HCT116 (cell line): Measurements from ENCODE around the gene TBC1D23. TPM values are rescaled to one million over a fixed set of nuclear protein-coding genes. Genes with fewer than 3 reads are reported as not detected.

Experiments used
- ATAC-seq: fragments of 200-7000 bp; cut with Tn5 transposase; 2 replicates; pipeline ENCODE4 v1.9.1; 2020; ENCODE audit warnings: mild to moderate bottlenecking, moderate library complexity
- BruUV-seq: library from RNA; stranded (reverse); fragments of 400-500 nt; replicated peaks from 2 replicates; lab custom pipeline; 2021; lab: Mats Ljungman, UMichigan
- CTCF ChIA-PET: fragments of 300-600 bp; sonication (Branson Sonifier 250); formaldehyde crosslinking; loops from one replicate; lab custom pipeline; 2021; ENCODE audit warnings: antibody characterized with exemption; lab: Charles Lee
- POLR2A ChIA-PET: fragments of 300-600, 350-600 bp; sonication (Branson Sonifier 250); formaldehyde crosslinking; loops from one replicate; lab custom pipeline; 2021; ENCODE audit warnings: antibody characterized with exemption; lab: Charles Lee
- RAD21 ChIA-PET, 2 experiments: fragments of 300-600 bp; sonication (Branson Sonifier 250); formaldehyde crosslinking; loops; one replicate each; lab custom pipeline; 2023; ENCODE audit warnings: low total read pairs in 2 of 2; ENCODE audit not compliant: uncharacterized antibody in 2 of 2, unreplicated experiment in 2 of 2, low non-redundant PET in 1 of 2; lab: Charles Lee
- DNase-seq: peaks from one replicate; pipeline ENCODE4 v3.0.0-alpha.2; 2010; ENCODE audit warnings: low read depth, low spot score
- H2AFZ ChIP-seq: fragments of 200-600 bp; shearing (Covaris generic), sonication (generic); 2 replicates; pipeline ENCODE4 v1.6.1; 2017; ENCODE audit warnings: low read depth, mixed run types, mixed read lengths, antibody characterized with exemption, low read length; ENCODE audit not compliant: poor library complexity, severe bottlenecking
- H3K27ac ChIP-seq: 2 replicates; pipeline ENCODE4 v1.5.1; 2012; ENCODE audit warnings: low read depth, low read length
- H3K27me3 ChIP-seq: fragments of 200-600 bp; sonication (generic); 2 replicates; pipeline ENCODE4 v1.6.1; 2016; ENCODE audit warnings: mixed run types, low read length, mixed read lengths; ENCODE audit not compliant: insufficient read depth
- H3K36me3 ChIP-seq, 2 experiments: fragments of 200-500 bp in 1 of 2; fragments of 200-600 bp in 1 of 2; sonication (Bioruptor generic) in 1 of 2; sonication (generic) in 1 of 2; 2 replicates each; pipeline versions ENCODE4 v1.5.1 to v1.6.1; 2014 to 2016; ENCODE audit warnings: low read length in 2 of 2, inconsistent platforms in 1 of 2, mixed read lengths in 1 of 2, mixed run types in 1 of 2; ENCODE audit not compliant: insufficient read depth in 2 of 2, control insufficient read depth in 1 of 2
- H3K4me1 ChIP-seq, 2 experiments: fragments of 200-600 bp in 1 of 2; sonication (generic) in 1 of 2; 2 replicates each; pipeline versions ENCODE4 v1.5.1 to v1.6.1; 2012 to 2017; ENCODE audit warnings: low read length in 2 of 2, inconsistent platforms in 1 of 2, mild to moderate bottlenecking in 1 of 2, mixed read lengths in 1 of 2, mixed run types in 1 of 2, moderate library complexity in 1 of 2; ENCODE audit not compliant: insufficient read depth in 2 of 2, control insufficient read depth in 1 of 2
- H3K4me2 ChIP-seq: fragments of 200-600 bp; sonication (generic); 2 replicates; pipeline ENCODE4 v1.6.1; 2017; ENCODE audit warnings: mixed run types, low read length, mixed read lengths
- H3K4me3 ChIP-seq, 2 experiments: fragments of 200-600 bp in 1 of 2; sonication (generic) in 1 of 2; replicated peaks in 1 of 2; 2 replicates each; pipeline ENCODE4 v1.5.1; 2011 to 2016; ENCODE audit warnings: low read length in 2 of 2, control low read depth in 1 of 2, low read depth in 1 of 2, mild to moderate bottlenecking in 1 of 2, mixed read lengths in 1 of 2, mixed run types in 1 of 2
- H3K79me2 ChIP-seq: fragments of 200-600 bp; sonication (generic); 2 replicates; pipeline ENCODE4 v1.6.1; 2017; ENCODE audit warnings: mild to moderate bottlenecking, mixed run types, low read length, moderate library complexity, mixed read lengths; ENCODE audit not compliant: insufficient read depth
- H3K9ac ChIP-seq: fragments of 200-600 bp; sonication (generic); 2 replicates; pipeline ENCODE4 v1.6.1; 2016; ENCODE audit warnings: low read length, mixed read lengths
- H3K9me2 ChIP-seq: fragments of 200-600 bp; sonication (generic), shearing (Covaris generic); 2 replicates; pipeline ENCODE4 v1.6.1; 2017; ENCODE audit warnings: mixed run types, mild to moderate bottlenecking, moderate library complexity; ENCODE audit not compliant: insufficient read depth
- H3K9me3 ChIP-seq, 2 experiments: fragments of 200-500 bp in 1 of 2; fragments of 200-600 bp in 1 of 2; sonication (Bioruptor generic) in 1 of 2; sonication (generic) in 1 of 2; 2 replicates each; pipeline ENCODE4 v1.6.1; 2014 to 2017; ENCODE audit warnings: low read length in 2 of 2, mixed read lengths in 2 of 2, inconsistent platforms in 1 of 2, low read depth in 1 of 2, mild to moderate bottlenecking in 1 of 2, mixed run types in 1 of 2, moderate library complexity in 1 of 2; ENCODE audit not compliant: control insufficient read depth in 1 of 2, insufficient read depth in 1 of 2
- H4K20me1 ChIP-seq: fragments of 200-600 bp; sonication (generic), shearing (Covaris generic); 2 replicates; pipeline ENCODE4 v1.6.1; 2017; ENCODE audit warnings: mixed run types, mild to moderate bottlenecking, moderate library complexity; ENCODE audit not compliant: insufficient read depth
- CBX3 ChIP-seq: IDR thresholded peaks from 2 replicates; pipeline ENCODE4 v1.6.1; 2012; ENCODE audit warnings: low read depth
- EGR1 ChIP-seq: IDR thresholded peaks from 2 replicates; pipeline ENCODE4 v1.6.1; 2012; ENCODE audit warnings: low read depth
- EZH2 ChIP-seq: fragments of 200-600 bp; sonication (generic); IDR thresholded peaks from 2 replicates; pipeline ENCODE4 v1.6.1; 2017; ENCODE audit warnings: antibody characterized with exemption, mixed run types
- FOSL1 ChIP-seq: IDR thresholded peaks from 2 replicates; pipeline ENCODE4 v1.6.1; 2012; ENCODE audit warnings: low read depth
- POLR2A ChIP-seq: IDR thresholded peaks from 2 replicates; pipeline ENCODE4 v1.7.0; 2011; ENCODE audit warnings: borderline replicate concordance; ENCODE audit not compliant: insufficient read depth, insufficient read length; ENCODE audit errors: extremely low read depth
- POLR2AphosphoS5 ChIP-seq: IDR thresholded peaks from 2 replicates; pipeline ENCODE4 v1.6.1; 2011; ENCODE audit warnings: mild to moderate bottlenecking, low read depth, low read length, moderate library complexity
- REST ChIP-seq: IDR thresholded peaks from 2 replicates; pipeline ENCODE4 v1.6.1; 2012; ENCODE audit warnings: low read depth
- SP1 ChIP-seq: IDR thresholded peaks from 2 replicates; pipeline ENCODE4 v1.6.1; 2012; ENCODE audit warnings: low read depth
- SRF ChIP-seq: IDR thresholded peaks from 2 replicates; pipeline ENCODE4 v1.6.1; 2012; ENCODE audit warnings: low read depth
- YY1 ChIP-seq: IDR thresholded peaks from 2 replicates; pipeline ENCODE4 v1.6.1; 2011; ENCODE audit warnings: low read length, low read depth, moderate library complexity, mild to moderate bottlenecking; ENCODE audit not compliant: insufficient replicate concordance; ENCODE audit errors: extremely low read depth
- ZBTB33 ChIP-seq: IDR thresholded peaks from 2 replicates; pipeline ENCODE4 v1.6.1; 2011; ENCODE audit warnings: mild to moderate bottlenecking, low read length, moderate library complexity; ENCODE audit not compliant: insufficient replicate concordance; ENCODE audit errors: extremely low read depth
- ZFX ChIP-seq: fragments of 450-650 bp; IDR thresholded peaks from 2 replicates; pipeline ENCODE4 v1.6.1; 2017
- ZNF274 ChIP-seq: fragments of 200-500 bp; sonication (Bioruptor generic); IDR thresholded peaks from 2 replicates; pipeline ENCODE4 v1.6.1; 2014; ENCODE audit warnings: mild to moderate bottlenecking, low read depth, low read length, inconsistent platforms
- intact Hi-C: fragments of 100-400 bp; cut with micrococcal nuclease; formaldehyde crosslinking; loops from 2 replicates; pipeline ENCODE4 v1.10.0; 2022
- total RNA-seq: library from RNA; stranded (reverse); gene quantifications from one replicate; pipeline ENCODE4 v1.2.1, GENCODE V29; 2021; ENCODE audit not compliant: unreplicated experiment
- TF ChIP-seq, protein P1 (sequence below): IDR thresholded peaks from 2 replicates; pipeline ENCODE4 v1.6.1; 2012
- TF ChIP-seq, protein P2 (sequence below): IDR thresholded peaks from 2 replicates; pipeline ENCODE4 v1.6.1; 2012

The TBC1D23 gene
- total RNA-seq, 1 experiment from 2014 or later: 21.9 TPM

DNA sequence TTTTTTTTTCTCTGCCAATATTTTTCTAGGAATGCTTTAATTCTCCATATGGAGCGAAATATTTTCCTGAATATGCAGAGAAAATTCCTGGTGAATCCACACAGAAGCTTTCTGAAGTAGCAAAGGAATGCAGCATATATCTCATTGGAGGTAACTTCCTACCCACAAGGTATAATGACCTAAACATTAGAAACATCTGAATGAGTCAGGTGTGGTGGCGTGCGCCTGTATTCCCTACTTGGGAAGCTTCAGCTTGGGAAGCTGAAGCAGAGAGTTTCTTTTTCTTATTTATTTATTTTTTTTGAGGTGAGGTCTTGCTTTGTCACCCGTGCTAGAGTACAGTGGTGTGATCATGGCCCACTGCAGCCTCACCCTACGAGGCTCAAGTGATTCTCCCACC, 79.0 kb downstream of the TBC1D23 start:
- no TSS peak for BruUV-seq
- H3K9me3 ChIP-seq: no peaks in the 10 kb centered on the region
- no peak for TF ChIP-seq POLR2A
- TF ChIP-seq, protein P1, sequence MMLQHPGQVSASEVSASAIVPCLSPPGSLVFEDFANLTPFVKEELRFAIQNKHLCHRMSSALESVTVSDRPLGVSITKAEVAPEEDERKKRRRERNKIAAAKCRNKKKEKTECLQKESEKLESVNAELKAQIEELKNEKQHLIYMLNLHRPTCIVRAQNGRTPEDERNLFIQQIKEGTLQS: no peak
- no peak for TF ChIP-seq YY1
- H4K20me1 ChIP-seq: no peaks in the 10 kb centered on the region
- ChIA-PET CTCF (no interaction called here), RAD21 (no interaction called here), POLR2A (no interaction called here)
- H3K36me3 ChIP-seq: peaks cover 4 to 5% of the 10 kb centered on the region in 2 experiments; a peak in 2 of 4 replicates
- H3K27ac ChIP-seq: no peak overlapping the region
- no peak overlapping the region for H2AFZ ChIP-seq
- H3K9me2 ChIP-seq: no peaks in the 10 kb centered on the region
- H3K4me1 ChIP-seq: peaks cover 4 to 11% of the 10 kb centered on the region in 2 experiments
- no peaks in the 10 kb centered on the region for H3K27me3 ChIP-seq
- no peak overlapping the region for H3K9ac ChIP-seq
- intact Hi-C loops: loop anchor here (10.0 kb wide), 1 partner anchor 65 kb away; no protein-coding TSS in a partner anchor
- DNase-seq: no peak
- H3K4me3 ChIP-seq: no peak overlapping the region
- H3K79me2 ChIP-seq: peaks cover 11% of the 10 kb centered on the region
- H3K4me2 ChIP-seq: no peak overlapping the region
- ATAC-seq: no peak

GRCh38 chr3:100340527-100340926, 79.7 kb downstream of the TBC1D23 start:
- DNase-seq (no peak), ATAC-seq (no peak)
- H4K20me1 ChIP-seq: no peaks in the 10 kb centered on the region
- H3K4me3 ChIP-seq: no peak overlapping the region
- RAD21 ChIA-PET: interaction anchor here in 1 of 2 experiments (0.6 kb wide), 1 partner anchor 509 kb away, joined by 3 read pairs; no protein-coding TSS in a partner anchor
- no peak overlapping the region for H3K9ac ChIP-seq
- peaks cover 2 to 6% of the 10 kb centered on the region in 2 experiments for H3K4me1 ChIP-seq
- H3K79me2 ChIP-seq: peaks cover 5% of the 10 kb centered on the region
- H3K27me3 ChIP-seq: no peaks in the 10 kb centered on the region
- no peaks in the 10 kb centered on the region for H3K9me3 ChIP-seq
- peaks cover 4 to 6% of the 10 kb centered on the region in 2 experiments; a peak in 2 of 4 replicates for H3K36me3 ChIP-seq
- H3K9me2 ChIP-seq: no peaks in the 10 kb centered on the region
- intact Hi-C loops: no loop called here
- H2AFZ ChIP-seq: no peak overlapping the region
- POLR2A ChIA-PET: no interaction called here
- H3K4me2 ChIP-seq: no peak overlapping the region
- H3K27ac ChIP-seq: no peak overlapping the region
- CTCF ChIA-PET: no interaction called here
- BruUV-seq: no TSS peak
- TF ChIP-seq, protein P2, sequence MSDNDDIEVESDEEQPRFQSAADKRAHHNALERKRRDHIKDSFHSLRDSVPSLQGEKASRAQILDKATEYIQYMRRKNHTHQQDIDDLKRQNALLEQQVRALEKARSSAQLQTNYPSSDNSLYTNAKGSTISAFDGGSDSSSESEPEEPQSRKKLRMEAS: no peak
- TF ChIP-seq ZNF274: no peak
- TF ChIP-seq ZFX: no peak
- TF ChIP-seq POLR2AphosphoS5: no peak
- no peak for TF ChIP-seq EGR1
- TF ChIP-seq EZH2: no peak
- no peak for TF ChIP-seq POLR2A
- TF ChIP-seq SP1: no peak
- TF ChIP-seq FOSL1: no peak
- no peak for TF ChIP-seq ZBTB33
- TF ChIP-seq SRF: no peak
- no peak for TF ChIP-seq CBX3
- no peak for TF ChIP-seq REST
